Stimulated activated CD8-positive, alpha-beta memory T cell treated with anti-CD3 and anti-CD28 coated beads, Interleukin-15, amount 100 ng/mL, for 4 hours (primary cell): ENCODE measurements around the gene PCGF2.

Experiments
- DNase-seq, 2 donors: peaks; one replicate each; pipeline ENCODE4 v3.0.0-alpha.2; 2020; ENCODE audit warnings: low read depth in 2 of 2

Gene PCGF2

DNA sequence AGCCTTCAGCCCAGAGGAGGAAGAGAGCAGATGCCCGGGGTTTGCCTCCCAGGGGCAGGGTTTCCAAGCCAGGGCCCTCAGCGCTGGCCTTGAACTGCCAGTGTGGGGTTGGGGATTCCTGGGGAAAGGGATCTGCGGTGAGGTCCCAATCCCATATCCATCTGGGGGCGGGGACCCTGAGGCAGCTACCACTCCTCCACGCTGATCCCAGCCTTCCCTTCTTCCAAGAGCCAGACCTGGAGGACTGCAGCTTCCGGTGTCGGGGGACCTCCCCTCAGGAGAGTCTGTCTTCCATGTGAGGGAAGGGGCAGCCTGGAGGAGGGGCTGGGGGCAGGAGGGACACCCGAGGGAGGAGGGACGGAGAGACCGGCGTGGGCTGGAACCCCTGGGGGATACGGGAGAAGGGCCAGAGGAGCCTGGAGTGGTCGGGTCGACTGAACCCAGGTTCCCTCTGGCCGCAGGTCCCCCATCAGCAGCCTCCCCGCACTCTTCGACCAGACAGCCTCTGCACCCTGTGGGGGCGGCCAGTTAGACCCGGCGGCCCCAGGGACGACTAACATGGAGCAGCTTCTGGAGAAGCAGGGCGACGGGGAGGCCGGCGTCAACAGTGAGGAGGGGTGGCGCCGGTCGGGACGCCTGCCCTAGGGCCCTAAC lies 28.7 kb downstream of the PCGF2 start:
- DNase-seq = no peak

DNA sequence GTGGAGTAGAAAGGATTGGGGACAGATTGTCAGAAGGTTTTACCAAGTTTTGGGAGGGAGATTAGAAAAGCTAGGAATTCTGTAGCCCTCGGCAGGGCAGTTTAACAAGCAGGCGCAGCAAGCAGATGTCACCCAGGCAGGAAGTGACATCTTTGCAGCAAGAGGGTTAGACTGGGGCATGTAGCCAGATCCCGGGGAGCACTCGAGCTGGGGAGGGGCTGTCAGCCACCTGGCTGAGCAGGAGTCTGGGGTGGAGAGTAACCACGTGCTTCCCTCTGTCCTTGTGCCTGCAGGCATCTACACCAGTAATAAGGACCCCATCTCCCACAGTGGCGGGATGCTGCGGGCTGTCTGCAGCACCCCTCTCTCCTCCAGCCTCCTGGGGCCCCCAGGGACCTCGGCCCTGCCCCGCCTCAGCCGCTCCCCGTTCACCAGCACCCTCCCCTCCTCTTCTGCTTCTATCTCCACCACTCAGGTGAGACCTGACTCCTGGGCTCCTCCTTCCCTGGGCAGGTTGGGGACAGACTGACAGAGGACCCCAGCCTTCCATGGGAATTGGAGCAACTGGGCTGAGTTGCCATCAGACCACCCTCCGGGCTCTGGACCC lies 30.9 kb downstream of the PCGF2 start:
- DNase-seq = no peak

GRCh38 chr17:38716368-38717005 lies 31.6 kb downstream of the PCGF2 start:
- DNase-seq = no peak

DNA sequence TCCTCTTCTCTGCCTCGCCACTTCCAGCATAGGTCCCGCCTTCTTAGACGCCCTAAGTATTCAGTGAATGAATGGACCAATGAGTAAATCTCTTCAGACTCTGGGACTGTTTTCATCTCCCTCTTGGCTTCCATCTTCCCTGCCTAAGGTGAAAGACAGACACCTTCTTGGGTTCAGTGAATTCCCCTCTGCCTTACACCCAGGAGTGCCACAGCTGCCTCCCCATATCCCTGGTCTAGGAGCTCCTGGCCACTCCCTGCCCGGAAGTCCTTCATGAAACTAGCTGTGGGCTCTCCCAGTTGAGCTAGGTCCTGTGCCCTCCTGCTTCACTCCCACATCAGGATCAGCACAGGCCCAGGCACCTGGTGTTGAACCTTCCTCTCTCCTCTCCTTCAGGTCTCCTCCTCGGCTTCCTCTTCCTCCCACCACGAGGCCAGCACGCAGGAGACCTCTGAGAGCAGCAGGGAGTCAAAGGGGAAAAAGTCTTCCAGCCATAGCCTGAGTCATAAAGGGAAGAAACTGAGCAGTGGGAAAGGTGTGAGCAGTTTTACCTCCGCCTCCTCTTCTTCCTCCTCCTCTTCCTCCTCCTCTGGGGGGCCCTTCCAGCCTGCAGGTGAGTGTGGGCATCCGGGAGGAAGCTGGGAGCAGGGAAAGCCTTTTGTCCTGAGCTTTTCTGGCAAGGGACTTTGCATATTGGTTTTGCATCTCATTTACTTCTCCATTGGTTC lies 32.8 kb downstream of the PCGF2 start:
- DNase-seq = no peak

GRCh38 chr17:38713456-38714075 lies 34.6 kb downstream of the PCGF2 start:
- DNase-seq = no peak

DNA sequence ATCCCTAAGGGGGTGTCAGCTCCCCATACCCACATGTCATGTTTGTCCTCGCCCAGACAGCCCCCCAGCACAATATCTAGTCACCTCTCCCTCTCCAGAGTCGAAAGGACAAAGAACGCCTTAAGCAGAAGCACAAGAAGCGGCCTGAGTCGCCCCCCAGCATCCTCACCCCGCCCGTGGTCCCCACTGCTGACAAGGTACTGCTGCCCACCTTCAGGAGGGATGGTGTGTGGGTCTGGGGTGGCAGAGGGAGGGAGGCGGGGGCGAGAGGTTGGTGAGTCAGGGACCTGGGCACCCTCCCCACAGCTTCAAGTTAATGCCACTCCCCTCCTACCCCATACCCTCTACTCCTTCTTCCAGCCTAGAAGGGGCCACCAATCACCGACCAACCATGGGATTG lies 35.5 kb downstream of the PCGF2 start:
- DNase-seq = no peak

DNA sequence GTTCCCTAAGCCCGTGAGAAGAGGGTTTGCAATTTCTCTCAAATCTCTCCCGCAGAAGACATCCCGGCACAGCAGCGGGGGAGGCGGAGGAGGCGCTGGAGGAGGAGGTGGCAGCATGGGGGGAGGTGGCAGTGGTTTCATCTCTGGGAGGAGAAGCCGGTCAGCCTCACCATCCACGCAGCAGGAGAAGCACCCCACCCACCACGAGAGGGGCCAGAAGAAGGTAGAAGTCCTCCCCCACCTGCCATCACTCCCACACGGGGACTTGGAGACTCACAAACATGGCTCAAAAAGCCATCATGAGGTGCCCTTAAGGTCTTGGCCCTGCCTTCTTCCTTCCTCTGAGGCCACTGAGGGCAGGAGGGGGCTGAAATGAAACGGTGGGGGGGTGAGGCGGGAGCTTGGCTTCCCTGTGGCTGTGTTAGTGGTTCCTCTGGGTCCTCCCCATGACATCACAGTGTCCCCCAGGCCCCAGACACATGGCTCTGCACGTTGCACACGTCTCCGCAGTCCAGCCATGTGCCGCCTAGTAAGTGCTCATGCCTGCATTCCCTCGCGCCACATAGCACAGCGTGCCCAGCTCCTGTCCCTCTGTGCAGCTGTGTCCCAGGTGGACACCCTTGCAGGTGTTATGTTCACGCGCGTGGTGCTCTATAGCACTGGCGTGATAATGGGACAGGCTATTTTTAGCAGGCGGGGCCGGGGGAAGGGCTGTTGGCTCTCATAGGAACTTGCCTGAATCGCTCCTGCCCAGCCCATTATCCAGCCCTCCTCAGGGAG lies 36.2 kb downstream of the PCGF2 start:
- DNase-seq = no peak

GRCh38 chr17:38710985-38711384 lies 37.2 kb downstream of the PCGF2 start:
- DNase-seq = no peak

- no peak for DNase-seq
Observed at GRCh38 chr17:38710604-38710962, 37.6 kb downstream of the PCGF2 start.

DNA sequence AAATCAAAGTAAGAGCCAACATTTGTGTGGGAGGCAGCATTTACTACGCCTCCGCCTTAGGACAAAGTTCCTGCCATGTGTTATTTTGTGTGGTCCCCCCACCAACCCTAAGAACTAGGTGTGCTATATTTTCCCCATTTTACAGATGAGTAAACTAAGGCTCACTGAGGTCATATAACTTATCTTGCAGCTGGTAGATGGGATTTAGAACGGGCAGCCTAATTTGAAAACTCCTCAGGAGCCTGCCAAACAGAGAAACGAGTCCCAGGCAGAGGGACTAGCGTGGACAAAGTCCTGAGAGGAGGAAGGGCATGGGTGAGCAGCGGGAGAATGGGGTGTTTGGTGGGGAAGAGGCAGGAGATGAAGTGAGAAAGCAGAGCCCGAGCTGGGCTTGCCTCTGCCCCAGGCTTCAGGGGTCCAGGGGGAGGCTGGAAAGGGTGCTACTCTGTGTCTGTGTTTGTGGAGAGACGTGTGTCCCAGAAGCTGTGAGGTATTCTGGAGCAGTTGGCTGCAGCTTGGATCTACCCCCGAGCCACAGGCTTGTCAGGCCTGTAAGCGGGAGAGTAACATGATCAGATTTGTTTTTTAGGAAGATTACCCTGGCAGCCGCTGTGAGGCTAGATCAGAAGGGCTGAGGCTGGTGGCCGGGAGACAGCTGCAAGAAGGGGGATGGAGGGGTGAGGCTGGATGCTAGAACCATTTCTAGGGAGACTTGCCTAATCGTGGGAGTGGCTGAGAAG lies 38.1 kb downstream of the PCGF2 start:
- no peak for DNase-seq

DNA sequence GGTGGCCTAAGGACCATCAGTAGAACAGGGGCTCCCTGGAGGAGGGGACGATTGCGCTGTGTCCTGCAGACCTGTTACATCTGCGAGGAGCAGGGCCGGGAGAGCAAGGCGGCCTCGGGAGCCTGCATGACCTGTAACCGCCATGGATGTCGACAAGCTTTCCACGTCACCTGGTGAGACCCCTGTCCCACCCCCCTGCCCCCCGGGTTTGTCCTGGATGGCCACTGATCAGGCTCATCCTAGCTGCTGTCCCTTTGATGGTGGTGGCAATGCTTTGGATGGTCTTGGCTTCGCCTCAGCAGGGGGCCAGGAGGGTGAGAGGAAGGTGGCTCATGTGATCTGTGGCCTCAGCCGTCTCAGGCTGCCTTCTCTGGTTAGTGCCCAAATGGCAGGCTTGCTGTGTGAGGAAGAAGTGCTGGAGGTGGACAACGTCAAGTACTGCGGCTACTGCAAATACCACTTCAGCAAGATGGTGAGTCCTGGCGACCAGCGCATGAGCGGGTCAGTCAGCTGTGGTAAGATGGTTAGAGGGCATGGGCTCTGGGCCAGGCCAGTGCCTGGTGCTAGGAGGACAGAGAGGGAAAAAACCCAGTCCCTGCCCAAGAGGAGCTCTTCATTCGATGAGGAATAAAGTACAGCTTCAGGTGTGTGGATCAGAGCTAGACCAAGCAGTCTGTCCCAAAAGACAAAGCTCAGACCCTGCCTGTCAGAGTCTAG lies 38.9 kb downstream of the PCGF2 start:
- DNase-seq = no peak

DNA sequence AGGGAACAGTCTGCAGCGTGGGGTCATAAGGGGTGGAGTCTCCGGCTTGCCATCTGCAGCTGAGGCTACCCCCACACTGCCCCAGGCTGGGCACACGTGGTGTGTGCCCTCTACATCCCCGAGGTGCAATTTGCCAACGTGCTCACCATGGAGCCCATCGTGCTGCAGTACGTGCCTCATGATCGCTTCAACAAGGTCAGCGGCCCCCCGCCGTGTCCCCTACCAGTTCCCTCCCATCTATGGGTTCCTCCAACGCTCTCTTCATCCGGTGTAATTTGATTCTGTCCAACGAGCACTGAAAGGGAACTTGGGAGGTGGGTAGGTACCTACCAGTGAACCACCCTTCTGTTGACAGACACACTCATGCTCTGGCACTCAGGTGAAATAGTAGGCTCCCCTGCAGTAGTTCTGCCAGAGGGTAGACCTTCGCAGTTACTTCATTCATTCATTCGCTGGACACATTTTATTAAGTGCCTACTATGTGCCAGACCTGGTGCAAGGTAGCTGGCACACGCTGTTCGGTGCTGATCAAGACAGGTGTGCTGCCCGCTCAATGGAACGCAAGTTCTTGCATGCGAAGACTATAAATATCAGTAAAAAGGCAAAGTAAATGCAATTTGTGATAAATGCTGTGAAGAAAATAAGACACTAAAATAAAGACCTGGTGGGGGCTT lies 40.3 kb downstream of the PCGF2 start:
- no peak for DNase-seq

- DNase-seq = peak in 1 of 2 donors; percentile 42
Observed at GRCh38 chr17:38706505-38707216, 41.5 kb downstream of the PCGF2 start.

- no peak for DNase-seq
Observed at GRCh38 chr17:38705803-38706504, 42.2 kb downstream of the PCGF2 start.

DNA sequence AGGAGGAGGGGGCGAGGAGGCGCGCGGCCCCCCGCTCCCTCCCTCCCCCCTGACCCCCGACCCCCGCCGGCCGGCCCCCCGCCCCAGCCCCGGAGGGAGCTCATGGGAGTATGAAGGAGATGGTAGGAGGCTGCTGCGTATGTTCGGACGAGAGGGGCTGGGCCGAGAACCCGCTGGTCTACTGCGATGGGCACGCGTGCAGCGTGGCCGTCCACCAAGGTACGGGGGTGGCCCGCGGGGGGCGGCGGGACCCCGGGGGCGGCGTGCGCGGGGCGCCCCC lies 42.7 kb downstream of the PCGF2 start:
- DNase-seq = no peak

DNA sequence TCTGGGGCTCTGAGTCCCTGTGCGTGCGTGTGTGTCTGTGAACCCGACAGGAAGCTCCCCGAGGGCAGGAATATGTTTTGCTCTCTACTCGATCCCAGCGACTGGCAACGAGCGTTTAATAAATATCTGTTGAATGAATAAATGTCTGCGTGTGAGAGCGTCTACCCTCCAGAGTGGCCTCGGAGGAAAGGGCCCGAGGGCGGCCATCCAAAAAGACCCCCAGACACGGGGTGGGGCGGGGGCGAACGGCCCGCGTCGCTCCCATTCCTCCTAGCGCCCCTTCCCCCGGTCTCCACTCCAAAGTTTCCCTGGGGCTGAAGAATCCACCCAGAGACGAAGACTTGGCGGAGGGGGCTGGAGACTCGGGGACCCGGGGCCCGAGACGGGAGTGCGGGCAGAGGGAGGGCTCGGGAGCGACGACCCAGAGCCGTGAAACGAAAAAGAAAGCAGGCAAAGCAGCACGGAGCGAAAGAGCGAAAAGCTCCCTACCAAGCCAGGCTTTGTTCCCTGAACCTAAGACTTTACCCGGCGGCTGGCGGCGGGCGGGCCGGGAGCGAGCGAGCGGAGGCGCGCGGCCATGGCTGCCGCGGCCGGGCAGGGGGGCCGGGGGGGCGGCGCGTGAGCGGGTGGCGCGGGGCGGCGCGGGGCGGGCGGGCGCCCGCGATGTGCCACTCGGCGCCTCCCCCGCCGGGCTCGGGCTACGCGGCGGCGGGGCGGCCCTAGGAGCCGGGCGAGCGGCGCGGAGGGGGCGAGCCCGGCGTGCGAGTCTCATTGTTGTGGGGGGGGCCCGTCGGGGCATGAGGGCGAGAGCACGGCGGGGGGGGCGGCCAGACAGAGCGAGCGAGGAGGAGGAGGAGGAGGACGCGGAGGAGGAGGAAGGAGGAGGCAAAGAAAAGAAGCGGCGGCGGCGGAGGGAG lies 43.3 kb downstream of the PCGF2 start, which contains the start of gene MLLT6:
MLLT6 (plus strand) TSS at position 668 of the 917 bp plus-strand sequence. CDS start 360 bp downstream, outside the sequence.
- DNase-seq = peak; percentile 75 to 81
